ENCODE data around the gene USP20. TPM values are rescaled to one million over a fixed set of nuclear protein-coding genes. Genes with fewer than 3 reads are reported as not detected.

Gene USP20
- total RNA-seq, 1 donor from 2014 or later = 41.2 TPM

DNA sequence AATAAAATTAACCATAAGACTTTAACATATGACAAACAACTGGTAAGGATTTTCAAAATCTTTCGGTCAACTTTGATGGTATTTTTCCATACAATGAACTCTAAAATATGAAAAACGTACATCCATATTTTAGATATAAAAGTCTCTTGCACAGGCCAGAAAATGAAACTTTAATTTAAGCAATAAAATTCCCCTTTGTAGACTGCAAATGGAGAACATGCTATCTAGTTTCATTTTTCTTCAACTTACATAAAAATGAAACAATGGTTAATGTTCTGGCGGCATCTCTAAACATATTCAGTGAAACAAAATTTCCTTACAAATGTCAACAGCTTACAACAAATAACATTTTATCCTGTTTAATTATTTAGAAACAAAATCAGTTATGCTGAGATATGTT is 84.0 kb downstream of the USP20 start:
- H3K4me1 Mint-ChIP-seq (ENCODE audit: low read depth) = no peaks in the 10 kb centered on the region
- H3K4me3 Mint-ChIP-seq (ENCODE audit: low read depth) = no peak overlapping the region
- no peaks in the 10 kb centered on the region for H3K9me3 Mint-ChIP-seq (ENCODE audit: low read depth)
- no peak overlapping the region for H3K27ac Mint-ChIP-seq
- no peaks in the 10 kb centered on the region for H3K27me3 Mint-ChIP-seq
- TF ChIP-seq, protein P1, sequence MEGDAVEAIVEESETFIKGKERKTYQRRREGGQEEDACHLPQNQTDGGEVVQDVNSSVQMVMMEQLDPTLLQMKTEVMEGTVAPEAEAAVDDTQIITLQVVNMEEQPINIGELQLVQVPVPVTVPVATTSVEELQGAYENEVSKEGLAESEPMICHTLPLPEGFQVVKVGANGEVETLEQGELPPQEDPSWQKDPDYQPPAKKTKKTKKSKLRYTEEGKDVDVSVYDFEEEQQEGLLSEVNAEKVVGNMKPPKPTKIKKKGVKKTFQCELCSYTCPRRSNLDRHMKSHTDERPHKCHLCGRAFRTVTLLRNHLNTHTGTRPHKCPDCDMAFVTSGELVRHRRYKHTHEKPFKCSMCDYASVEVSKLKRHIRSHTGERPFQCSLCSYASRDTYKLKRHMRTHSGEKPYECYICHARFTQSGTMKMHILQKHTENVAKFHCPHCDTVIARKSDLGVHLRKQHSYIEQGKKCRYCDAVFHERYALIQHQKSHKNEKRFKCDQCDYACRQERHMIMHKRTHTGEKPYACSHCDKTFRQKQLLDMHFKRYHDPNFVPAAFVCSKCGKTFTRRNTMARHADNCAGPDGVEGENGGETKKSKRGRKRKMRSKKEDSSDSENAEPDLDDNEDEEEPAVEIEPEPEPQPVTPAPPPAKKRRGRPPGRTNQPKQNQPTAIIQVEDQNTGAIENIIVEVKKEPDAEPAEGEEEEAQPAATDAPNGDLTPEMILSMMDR (IDR thresholded peaks at IDR 0.05; ENCODE audit: unreplicated experiment) = no peak
- DNase-seq (ENCODE audit: low spot score, unreplicated experiment) = no peak
- H3K36me3 Mint-ChIP-seq (ENCODE audit: insufficient read depth) = peaks cover 10% of the 10 kb centered on the region

DNA sequence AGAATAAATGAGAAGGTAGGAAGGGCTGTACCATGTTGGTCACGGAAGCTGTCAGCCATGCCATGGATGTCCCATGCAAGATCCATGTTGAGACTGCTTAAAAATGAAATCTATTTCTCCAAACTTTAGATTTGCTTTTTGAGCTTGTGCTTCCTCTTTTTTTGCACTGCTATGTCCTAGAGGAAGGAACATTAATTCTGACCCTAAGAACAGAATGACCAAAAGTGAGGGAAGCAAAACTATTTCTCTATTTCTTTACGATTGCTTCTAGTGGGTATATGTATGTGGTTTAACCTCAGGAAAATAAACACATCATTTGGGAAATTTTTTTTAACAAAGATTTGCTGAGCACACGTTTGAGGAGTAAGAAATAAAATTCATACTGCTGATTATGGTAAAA is 84.6 kb downstream of the USP20 start:
- TF ChIP-seq, protein P1 (IDR thresholded peaks at IDR 0.05; ENCODE audit: unreplicated experiment) = no peak
- no peak for DNase-seq (ENCODE audit: low spot score, unreplicated experiment)
- Mint-ChIP-seq H3K9me3 (ENCODE audit: low read depth) (no peaks in the 10 kb centered on the region), H3K27me3 (no peaks in the 10 kb centered on the region), H3K4me1 (ENCODE audit: low read depth) (no peaks in the 10 kb centered on the region), H3K4me3 (ENCODE audit: low read depth) (no peak overlapping the region), H3K36me3 (ENCODE audit: insufficient read depth) (peaks cover 12% of the 10 kb centered on the region), H3K27ac (no peak overlapping the region)

DNA sequence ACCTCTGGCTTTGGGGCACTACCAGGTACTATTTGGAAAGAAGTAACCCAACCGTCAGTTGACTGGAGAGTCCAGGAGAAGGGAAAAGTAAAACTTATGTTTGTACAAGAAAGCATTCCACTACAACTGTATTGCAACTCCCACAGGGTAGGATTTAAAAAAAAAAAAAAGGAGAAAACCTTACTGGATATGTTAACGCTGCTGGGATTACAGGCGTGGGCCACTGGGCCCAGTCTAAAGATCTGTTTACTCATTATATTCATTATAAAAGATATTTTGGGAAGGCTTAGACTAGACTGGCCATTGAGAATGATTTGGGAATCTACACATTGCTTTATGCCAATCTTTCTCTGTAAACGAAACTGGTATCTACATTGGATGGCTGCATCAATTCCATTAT is 86.6 kb downstream of the USP20 start:
- Mint-ChIP-seq H3K4me1 (ENCODE audit: low read depth) (no peaks in the 10 kb centered on the region), H3K9me3 (ENCODE audit: low read depth) (no peaks in the 10 kb centered on the region), H3K27ac (no peak overlapping the region), H3K36me3 (ENCODE audit: insufficient read depth) (peaks cover 12% of the 10 kb centered on the region), H3K27me3 (no peaks in the 10 kb centered on the region), H3K4me3 (ENCODE audit: low read depth) (no peak overlapping the region)
- no peak for DNase-seq (ENCODE audit: low spot score, unreplicated experiment)
- TF ChIP-seq, protein P1 (IDR thresholded peaks at IDR 0.05; ENCODE audit: unreplicated experiment) = no peak

DNA sequence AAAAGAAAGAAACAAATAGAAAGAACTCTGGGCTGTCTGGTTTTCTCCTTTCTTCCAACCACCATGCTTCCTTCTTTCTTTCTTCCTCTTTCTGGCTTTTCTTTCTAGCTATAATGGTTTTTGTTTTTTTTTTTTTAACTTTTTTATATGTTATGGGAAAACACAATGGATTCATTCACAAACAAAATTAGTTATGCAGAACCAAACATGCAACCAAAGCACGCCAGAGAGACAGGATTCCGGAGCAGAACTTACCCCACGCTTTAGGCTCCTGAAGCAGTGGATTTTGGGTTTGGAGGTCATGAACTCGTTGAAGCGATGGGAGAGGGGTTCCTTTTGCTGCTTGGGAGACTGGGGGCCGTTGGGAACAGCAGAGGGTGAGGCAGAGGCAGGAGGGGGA is 88.3 kb downstream of the USP20 start:
- Mint-ChIP-seq H3K4me1 (ENCODE audit: low read depth) (no peaks in the 10 kb centered on the region), H3K36me3 (ENCODE audit: insufficient read depth) (peaks cover 13% of the 10 kb centered on the region), H3K27me3 (no peaks in the 10 kb centered on the region), H3K4me3 (ENCODE audit: low read depth) (no peak overlapping the region), H3K9me3 (ENCODE audit: low read depth) (no peaks in the 10 kb centered on the region), H3K27ac (no peak overlapping the region)
- DNase-seq (ENCODE audit: low spot score, unreplicated experiment) = no peak
- TF ChIP-seq, protein P1 (IDR thresholded peaks at IDR 0.05; ENCODE audit: unreplicated experiment) = no peak

DNA sequence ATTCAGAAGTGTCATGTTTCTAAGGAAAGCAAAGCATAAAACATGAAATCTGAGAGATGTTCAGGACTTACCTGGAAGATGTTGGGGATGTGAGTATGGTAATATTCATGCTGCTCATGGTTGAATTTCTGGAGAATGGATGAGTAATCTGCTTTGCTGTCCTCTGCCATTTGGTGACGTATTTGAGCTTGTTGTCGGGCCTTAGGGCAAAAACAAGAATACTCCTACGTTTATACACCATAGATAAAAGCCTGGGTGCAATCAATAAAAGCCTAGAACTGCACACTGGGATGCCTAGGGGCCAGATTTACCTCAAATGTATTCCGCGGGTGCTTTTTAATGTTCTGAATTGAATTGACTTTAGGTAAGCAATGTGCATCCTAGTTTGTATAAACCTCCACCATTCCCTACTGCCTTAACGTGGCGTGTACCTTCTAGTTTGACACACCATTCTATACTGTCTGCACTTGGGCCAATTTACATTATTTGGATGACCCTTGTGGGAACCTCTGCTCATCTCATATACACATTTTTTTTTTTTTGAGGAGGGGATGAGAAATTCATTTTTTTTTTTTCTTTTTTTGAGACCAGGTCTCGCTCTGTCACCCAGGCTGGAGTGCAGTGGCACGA is 94.4 kb downstream of the USP20 start:
- Mint-ChIP-seq H3K9me3 (ENCODE audit: low read depth) (no peaks in the 10 kb centered on the region), H3K4me3 (ENCODE audit: low read depth) (no peak overlapping the region), H3K27me3 (no peaks in the 10 kb centered on the region), H3K4me1 (ENCODE audit: low read depth) (peaks cover 6% of the 10 kb centered on the region), H3K27ac (peak overlapping the region; percentile 62), H3K36me3 (ENCODE audit: insufficient read depth) (peaks cover 5% of the 10 kb centered on the region)
- TF ChIP-seq, protein P1 (IDR thresholded peaks at IDR 0.05; ENCODE audit: unreplicated experiment) = no peak
- no peak for DNase-seq (ENCODE audit: low spot score, unreplicated experiment)

Data from progenitor cell of endocrine pancreas (in vitro differentiated cells).